Measurements from ENCODE around the gene LAMA2.

LAMA2 gene

DNA sequence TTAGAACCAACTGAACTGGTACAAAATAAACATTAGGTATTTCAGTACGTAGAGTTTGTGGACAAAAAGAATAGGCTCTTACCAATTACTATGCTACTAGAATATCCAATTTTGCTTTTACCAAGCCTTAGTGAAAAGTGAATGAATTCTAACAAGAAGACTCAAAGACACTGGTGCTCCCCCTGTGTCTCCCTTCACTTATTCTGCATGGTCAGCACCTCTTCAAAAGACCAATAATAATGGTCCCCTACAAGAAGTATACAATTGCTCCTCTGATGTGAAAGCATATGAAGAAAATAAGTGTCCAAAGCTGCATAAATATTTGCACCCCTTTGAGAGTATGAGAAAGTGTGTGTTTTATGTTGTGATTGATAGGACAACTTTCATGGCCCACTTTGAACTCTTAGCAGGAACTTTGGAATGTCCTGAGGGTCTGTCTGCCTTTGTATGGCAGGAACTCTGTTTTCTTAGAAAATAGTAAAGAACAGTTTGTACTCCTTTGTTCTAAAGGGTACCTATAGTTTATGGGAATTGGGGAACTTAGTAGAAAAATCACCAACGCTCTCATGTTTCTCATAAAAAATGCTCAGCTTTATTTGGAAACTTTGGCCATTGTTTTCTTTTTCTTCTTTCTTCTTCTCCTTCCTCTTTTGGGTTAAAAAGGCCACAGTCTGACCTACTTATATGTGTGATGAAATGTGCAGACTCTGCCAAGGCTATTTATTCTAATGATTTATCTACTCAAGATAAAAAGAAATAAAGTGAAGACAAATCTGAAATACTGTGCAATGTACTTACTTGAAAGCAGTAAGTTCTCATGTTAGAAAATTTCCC, 352.4 kb downstream of the LAMA2 start:
- no peak for DNase-seq

- no peak for DNase-seq
Observed at GRCh38 chr6:129236001-129236517, 353.1 kb downstream of the LAMA2 start.

DNA sequence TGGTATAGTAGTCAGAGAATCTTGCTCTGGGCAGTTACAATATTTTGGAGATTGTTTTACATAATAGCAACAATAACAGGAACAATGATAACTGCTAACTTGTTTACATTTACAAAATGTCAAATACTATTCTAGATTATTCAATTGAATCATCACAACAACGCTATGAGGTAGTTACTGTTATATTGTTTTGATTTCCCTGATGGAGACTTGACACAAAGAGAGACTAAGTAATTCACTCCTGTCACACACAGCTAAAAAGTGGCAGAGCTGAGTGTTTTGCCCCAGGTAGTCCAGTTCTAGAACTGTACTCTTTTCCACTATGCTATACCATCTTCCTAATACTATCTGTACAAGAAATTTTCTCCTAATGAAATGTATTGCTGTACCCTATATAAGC, 356.1 kb downstream of the LAMA2 start:
- no peak for DNase-seq

- no peak for DNase-seq
Observed at GRCh38 chr6:129239825-129240491, 357.0 kb downstream of the LAMA2 start.

- no peak for DNase-seq
Observed at GRCh38 chr6:129240492-129240853, 357.5 kb downstream of the LAMA2 start.

DNA sequence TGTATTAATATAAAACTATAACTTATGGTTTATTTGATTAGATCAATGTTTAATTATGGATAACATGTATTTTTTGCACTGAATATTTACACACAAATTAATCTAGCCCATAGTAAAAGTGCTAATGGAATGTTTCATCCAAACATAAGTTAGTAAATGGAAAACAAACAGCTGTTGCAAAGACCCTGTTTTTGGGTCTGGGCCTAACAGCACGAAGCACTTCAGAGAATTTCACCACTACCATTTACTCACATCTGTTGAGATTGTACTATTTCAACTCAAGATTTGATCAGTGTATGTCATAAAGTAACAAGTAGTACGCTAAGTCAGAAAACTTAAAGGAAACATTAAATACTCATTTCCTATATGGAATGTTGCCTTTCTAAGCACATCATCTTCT, 359.6 kb downstream of the LAMA2 start:
- no peak for DNase-seq

GRCh38 chr6:129243377-129243776, 360.4 kb downstream of the LAMA2 start:
- no peak for DNase-seq

DNA sequence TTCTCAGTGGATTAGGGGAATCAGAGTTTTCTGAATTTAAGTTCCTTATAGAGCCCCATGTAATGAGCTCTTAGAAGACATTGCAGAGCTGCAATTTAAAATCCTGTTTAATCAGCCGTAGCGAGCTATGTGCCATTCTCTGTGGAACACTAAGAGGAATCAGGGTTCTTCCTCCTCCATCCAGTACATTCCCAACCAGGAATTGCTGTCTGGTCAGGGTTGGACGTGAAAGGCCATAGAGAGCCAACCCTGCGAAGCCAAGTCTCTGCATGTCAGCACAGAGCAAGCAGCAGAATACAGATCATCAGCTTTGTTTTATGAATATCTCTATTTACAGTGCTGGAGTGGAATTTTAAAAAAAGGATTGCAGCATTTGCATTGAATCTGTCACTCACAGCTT, 366.0 kb downstream of the LAMA2 start:
- no peak for DNase-seq

- peak in 1 of 2 donors; percentile 7 for DNase-seq
Observed at GRCh38 chr6:129251669-129252376, 368.9 kb downstream of the LAMA2 start.

GRCh38 chr6:129252377-129253071, 369.6 kb downstream of the LAMA2 start:
- no peak for DNase-seq

DNA sequence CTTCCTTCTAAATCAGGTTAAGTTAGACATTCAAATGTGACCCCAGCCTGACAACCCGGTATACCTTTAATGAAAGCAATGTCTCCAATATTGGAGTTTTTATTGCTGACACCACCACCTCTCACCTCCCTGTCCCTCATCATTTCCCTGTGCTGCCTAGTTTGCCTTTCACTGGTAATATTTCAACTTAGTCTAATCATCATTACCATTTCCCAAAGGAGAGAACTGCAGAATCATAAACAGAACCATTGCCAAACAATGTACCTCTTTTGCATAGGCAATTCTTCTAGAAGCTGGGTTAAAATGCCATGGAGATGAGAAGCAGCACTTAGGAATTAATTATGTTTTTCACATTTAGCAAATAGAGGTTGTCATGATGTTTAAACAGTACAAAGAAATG, 370.3 kb downstream of the LAMA2 start:
- no peak for DNase-seq

GRCh38 chr6:129253727-129254126, 370.8 kb downstream of the LAMA2 start:
- DNase-seq = no peak

- DNase-seq = no peak
Observed at GRCh38 chr6:129257196-129257595, 374.3 kb downstream of the LAMA2 start.

DNA sequence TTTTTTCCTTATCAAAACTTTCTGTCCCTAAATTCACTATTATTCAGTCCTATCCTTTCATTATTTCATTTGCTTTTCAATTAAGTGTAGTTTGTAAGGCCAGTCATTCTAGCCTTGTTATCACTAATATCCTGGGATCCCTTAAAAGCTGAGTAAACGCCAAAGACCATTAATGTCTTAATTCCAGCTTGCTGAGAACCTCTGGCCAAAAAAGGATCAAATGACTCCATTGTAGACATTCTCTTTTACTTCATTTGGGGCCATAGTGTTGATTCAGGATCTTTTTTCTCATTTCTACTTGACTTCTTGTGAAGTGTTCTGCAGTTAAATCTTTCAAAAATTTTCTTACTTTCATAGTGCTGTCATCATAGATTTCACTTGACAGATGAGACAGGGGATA, 379.7 kb downstream of the LAMA2 start:
- no peak for DNase-seq

- DNase-seq = no peak
Observed at GRCh38 chr6:129263176-129263575, 380.2 kb downstream of the LAMA2 start.

DNA sequence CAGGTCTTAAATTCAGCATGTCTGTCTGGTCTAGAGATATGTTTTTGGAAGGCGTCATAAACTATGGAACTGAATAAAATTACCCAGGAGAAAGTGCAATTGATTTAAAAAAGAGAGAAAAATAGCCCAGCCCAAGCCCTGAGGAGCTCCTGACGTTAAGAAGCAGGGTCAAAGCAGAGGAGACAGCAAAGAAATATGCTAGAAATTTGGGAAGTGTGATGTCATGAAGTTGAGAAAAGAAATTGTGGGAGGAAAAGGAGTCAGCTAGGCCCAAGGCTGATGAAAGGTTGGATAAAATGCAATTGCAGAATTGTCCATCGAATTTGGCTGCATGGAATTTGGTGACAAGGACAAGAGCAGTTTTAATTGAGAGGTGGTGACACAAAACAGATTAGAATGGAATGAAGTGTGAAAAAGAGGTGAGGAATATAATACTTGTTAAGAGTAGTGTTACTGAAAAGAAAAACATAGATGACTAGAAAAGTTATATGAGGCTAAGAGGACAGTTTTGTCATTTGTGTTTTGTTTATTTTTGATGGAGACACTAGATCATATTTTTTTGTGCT, 381.6 kb downstream of the LAMA2 start:
- DNase-seq = no peak

DNA sequence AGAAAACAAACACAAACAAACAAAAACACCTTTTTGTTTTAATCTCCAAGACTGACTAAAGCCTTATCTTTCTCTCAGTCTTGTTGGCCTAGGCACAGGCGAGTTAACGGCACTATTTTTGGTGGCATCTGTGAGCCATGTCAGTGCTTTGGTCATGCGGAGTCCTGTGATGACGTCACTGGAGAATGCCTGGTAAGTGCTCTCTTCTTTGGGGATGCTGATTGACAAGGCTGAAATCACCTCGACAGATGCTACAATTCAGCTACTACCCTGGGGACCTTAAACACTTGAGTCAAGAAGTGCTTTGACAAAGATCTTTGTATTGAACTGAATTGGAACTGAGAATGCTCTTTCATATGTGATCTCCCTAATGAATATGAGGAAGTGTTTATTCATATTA, 384.1 kb downstream of the LAMA2 start:
- DNase-seq = no peak

DNA sequence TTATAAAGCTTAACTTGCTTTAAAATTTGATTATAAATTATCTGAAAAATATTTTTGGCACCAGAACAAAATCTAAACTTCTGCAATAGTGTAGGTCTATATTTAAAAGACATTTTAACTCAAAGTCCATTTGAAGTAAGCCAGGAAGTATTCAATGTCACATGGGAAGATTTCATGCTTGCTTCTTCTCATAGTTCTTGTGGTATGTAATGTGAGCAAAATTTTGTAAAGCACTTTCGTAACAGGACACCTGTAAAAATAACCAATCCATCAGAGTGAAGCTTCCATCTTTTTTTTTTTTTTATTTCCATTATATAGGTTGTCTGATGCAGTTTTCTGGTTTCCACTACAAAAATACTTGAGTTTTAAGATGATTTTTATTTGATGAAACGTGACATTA, 386.1 kb downstream of the LAMA2 start:
- DNase-seq = no peak

GRCh38 chr6:129269891-129270290, 387.0 kb downstream of the LAMA2 start:
- no peak for DNase-seq

GRCh38 chr6:129270450-129270849, 387.5 kb downstream of the LAMA2 start:
- DNase-seq = no peak

DNA sequence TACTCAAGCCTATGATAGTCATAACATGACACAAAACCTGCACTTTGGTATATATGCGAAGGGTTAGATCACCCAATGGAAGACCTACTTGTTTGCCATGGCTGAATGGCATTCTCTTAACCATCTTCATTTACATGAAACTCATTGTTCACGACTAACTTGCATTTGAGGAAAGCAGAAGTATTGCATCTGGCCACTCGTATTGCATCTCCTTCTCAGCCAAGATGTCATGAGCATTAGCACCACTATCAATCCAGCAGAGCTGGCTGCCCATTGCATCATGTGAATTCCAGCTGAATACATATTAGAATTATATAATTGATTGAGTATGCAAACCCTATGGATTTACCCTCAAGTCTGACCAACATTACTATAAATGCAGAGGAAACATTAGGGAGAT, 390.2 kb downstream of the LAMA2 start:
- no peak for DNase-seq

DNA sequence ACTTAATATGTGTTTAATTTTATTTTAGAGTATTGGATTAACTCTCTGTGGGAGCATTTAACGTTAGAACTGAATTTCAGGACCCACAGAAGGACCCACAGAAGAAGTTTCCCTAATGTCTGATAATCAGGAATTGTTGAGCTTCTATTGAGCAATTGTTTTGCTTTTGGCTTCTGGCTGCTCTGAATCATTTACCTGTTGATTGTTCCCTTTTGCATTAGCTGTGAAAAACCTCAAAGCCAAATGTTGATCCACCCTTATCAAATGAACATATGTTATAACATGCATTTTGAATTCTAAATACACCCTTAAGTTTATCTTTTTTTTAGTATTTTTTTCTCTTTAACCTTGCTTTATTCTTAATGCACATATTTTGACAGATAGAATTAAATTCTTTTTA, 393.5 kb downstream of the LAMA2 start:
- DNase-seq = no peak

DNA sequence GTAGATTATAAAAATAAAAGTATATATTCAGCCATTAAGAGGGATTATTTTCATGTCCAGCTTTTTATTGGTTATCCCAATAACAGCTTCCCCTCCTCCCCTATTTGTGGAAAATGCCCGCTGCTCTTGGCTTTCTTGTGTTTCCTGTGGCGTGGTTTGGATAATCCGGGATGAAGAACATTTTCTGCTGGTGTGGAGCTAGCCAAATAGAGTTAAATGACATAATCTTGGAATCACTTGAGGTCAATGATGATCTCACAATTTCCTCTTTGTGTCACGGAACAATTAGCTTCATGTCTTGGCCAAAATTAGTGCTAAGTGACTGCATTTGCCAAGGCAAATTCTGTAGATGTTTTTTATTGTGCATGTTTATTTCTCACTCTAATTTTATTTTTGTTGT, 394.0 kb downstream of the LAMA2 start:
- DNase-seq = no peak
